Measurements from ENCODE around the gene DR1. TPM values are rescaled to one million over a fixed set of nuclear protein-coding genes. Genes with fewer than 3 reads are reported as not detected.

Gene DR1
- total RNA-seq, 2 donors from 2014 or later = 44.3 to 56.4 TPM

GRCh38 chr1:93353286-93353685 is 7.6 kb downstream of the DR1 start:
- peak overlapping the region; percentile 48 for H3K27ac Mint-ChIP-seq
- H3K36me3 Mint-ChIP-seq (ENCODE audit: low read depth) = peaks cover 43% of the 10 kb centered on the region
- 100% methylated on average over 1 of the region's 1 CpG; no CpG with 5 or more reads in 1 of the 2 experiments for WGBS, 2 experiments (ENCODE audit: insufficient coverage in 1 of 2, insufficient read length in 1 of 2)
- no peaks in the 10 kb centered on the region for H3K9me3 ChIP-seq (ENCODE audit: control insufficient read depth, low read length)
- H3K27me3 Mint-ChIP-seq (ENCODE audit: insufficient read depth) = no peaks in the 10 kb centered on the region
- H3K4me3 Mint-ChIP-seq = no peak overlapping the region
- no peak for DNase-seq
- H3K27me3 ChIP-seq (ENCODE audit: control insufficient read depth, insufficient read depth, low read length, poor library complexity, severe bottlenecking) = no peaks in the 10 kb centered on the region
- no peak overlapping the region for H3K9ac ChIP-seq (ENCODE audit: extremely low read depth, low read length, poor library complexity, severe bottlenecking)
- H3K4me3 ChIP-seq (ENCODE audit: low read length) = no peak overlapping the region
- H3K9me3 Mint-ChIP-seq = no peaks in the 10 kb centered on the region
- peaks cover 4% of the 10 kb centered on the region for H3K4me1 ChIP-seq (ENCODE audit: control insufficient read depth, insufficient read depth, low read length)
- TF ChIP-seq, protein P1, sequence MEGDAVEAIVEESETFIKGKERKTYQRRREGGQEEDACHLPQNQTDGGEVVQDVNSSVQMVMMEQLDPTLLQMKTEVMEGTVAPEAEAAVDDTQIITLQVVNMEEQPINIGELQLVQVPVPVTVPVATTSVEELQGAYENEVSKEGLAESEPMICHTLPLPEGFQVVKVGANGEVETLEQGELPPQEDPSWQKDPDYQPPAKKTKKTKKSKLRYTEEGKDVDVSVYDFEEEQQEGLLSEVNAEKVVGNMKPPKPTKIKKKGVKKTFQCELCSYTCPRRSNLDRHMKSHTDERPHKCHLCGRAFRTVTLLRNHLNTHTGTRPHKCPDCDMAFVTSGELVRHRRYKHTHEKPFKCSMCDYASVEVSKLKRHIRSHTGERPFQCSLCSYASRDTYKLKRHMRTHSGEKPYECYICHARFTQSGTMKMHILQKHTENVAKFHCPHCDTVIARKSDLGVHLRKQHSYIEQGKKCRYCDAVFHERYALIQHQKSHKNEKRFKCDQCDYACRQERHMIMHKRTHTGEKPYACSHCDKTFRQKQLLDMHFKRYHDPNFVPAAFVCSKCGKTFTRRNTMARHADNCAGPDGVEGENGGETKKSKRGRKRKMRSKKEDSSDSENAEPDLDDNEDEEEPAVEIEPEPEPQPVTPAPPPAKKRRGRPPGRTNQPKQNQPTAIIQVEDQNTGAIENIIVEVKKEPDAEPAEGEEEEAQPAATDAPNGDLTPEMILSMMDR (conservative IDR thresholded peaks at IDR 0.05) = no peak
- peaks cover 50% of the 10 kb centered on the region for H3K36me3 ChIP-seq (ENCODE audit: control insufficient read depth, insufficient read depth, low read length)
- no peak overlapping the region for H3K27ac ChIP-seq (ENCODE audit: low read depth, low read length)
- H3K4me1 Mint-ChIP-seq = peaks cover 11% of the 10 kb centered on the region

DNA sequence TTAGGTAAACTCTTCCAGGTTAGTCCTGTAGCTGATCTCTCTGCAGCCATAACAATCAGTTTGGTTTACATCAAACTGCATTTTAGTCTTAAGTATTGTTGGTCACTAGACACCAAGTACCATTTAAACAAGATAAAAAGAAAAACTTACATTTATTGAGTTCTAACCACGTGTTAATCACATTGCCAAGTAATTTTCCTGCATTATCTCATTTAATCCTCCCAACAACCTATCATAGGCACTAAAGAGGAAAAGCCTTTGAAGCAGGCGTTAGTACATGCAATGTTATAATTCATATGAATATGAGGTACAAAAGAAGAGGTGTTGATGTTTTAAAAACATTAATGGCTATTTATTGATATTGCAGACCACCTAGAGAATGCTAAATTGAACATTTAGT is 9.0 kb downstream of the DR1 start:
- 74% methylated on average over 2 of the region's 2 CpGs; no CpG with 5 or more reads in 1 of the 2 experiments for WGBS, 2 experiments (ENCODE audit: insufficient coverage in 1 of 2, insufficient read length in 1 of 2)
- H3K9me3 ChIP-seq (ENCODE audit: control insufficient read depth, low read length) = no peaks in the 10 kb centered on the region
- no peaks in the 10 kb centered on the region for H3K27me3 ChIP-seq (ENCODE audit: control insufficient read depth, insufficient read depth, low read length, poor library complexity, severe bottlenecking)
- DNase-seq = no peak
- H3K9ac ChIP-seq (ENCODE audit: extremely low read depth, low read length, poor library complexity, severe bottlenecking) = no peak overlapping the region
- no peaks in the 10 kb centered on the region for H3K9me3 Mint-ChIP-seq
- no peaks in the 10 kb centered on the region for H3K27me3 Mint-ChIP-seq (ENCODE audit: insufficient read depth)
- TF ChIP-seq, protein P1 (conservative IDR thresholded peaks at IDR 0.05) = no peak
- peaks cover 4% of the 10 kb centered on the region for H3K4me1 ChIP-seq (ENCODE audit: control insufficient read depth, insufficient read depth, low read length)
- no peak overlapping the region for H3K27ac Mint-ChIP-seq
- no peak overlapping the region for H3K27ac ChIP-seq (ENCODE audit: low read depth, low read length)
- peaks cover 47% of the 10 kb centered on the region for H3K36me3 Mint-ChIP-seq (ENCODE audit: low read depth)
- H3K4me1 Mint-ChIP-seq = peaks cover 6% of the 10 kb centered on the region
- H3K4me3 Mint-ChIP-seq = no peak overlapping the region
- H3K4me3 ChIP-seq (ENCODE audit: low read length) = no peak overlapping the region
- peaks cover 65% of the 10 kb centered on the region for H3K36me3 ChIP-seq (ENCODE audit: control insufficient read depth, insufficient read depth, low read length)

- H3K27ac ChIP-seq (ENCODE audit: low read depth, low read length) = no peak overlapping the region
Observed at GRCh38 chr1:93357242-93357641, 11.5 kb downstream of the DR1 start.

More at GRCh38 chr1:93357242-93357641, 11.5 kb downstream of the DR1 start:
- no peaks in the 10 kb centered on the region for H3K9me3 Mint-ChIP-seq
- H3K4me1 Mint-ChIP-seq = peaks cover 2% of the 10 kb centered on the region
- H3K27me3 Mint-ChIP-seq (ENCODE audit: insufficient read depth) = no peaks in the 10 kb centered on the region
- Histone ChIP-seq H3K4me1 (ENCODE audit: control insufficient read depth, insufficient read depth, low read length) (no peaks in the 10 kb centered on the region), H3K36me3 (ENCODE audit: control insufficient read depth, insufficient read depth, low read length) (peaks cover 86% of the 10 kb centered on the region), H3K27me3 (ENCODE audit: control insufficient read depth, insufficient read depth, low read length, poor library complexity, severe bottlenecking) (no peaks in the 10 kb centered on the region), H3K4me3 (ENCODE audit: low read length) (no peak overlapping the region), H3K9me3 (ENCODE audit: control insufficient read depth, low read length) (no peaks in the 10 kb centered on the region), H3K9ac (ENCODE audit: extremely low read depth, low read length, poor library complexity, severe bottlenecking) (no peak overlapping the region)
- no peak overlapping the region for H3K4me3 Mint-ChIP-seq
- 90 to 93% methylated on average over 2 of the region's 2 CpGs for WGBS, 2 experiments (ENCODE audit: insufficient coverage in 1 of 2, insufficient read length in 1 of 2)
- no peak overlapping the region for H3K27ac Mint-ChIP-seq
- no peak for DNase-seq
- peaks cover 56% of the 10 kb centered on the region for H3K36me3 Mint-ChIP-seq (ENCODE audit: low read depth)
- TF ChIP-seq, protein P1 (conservative IDR thresholded peaks at IDR 0.05) = no peak

Measured in endodermal cell (in vitro differentiated cells).